Suppressor macrophage treated with lipopolysaccharide for 4 hours (primary cell): ENCODE results near the gene UBL3.

Experiments
- DNase-seq: peaks from one replicate; pipeline ENCODE4 v3.0.0-alpha.2; 2020

UBL3 gene

GRCh38 chr13:29753618-29754472, 96.6 kb downstream of the UBL3 start:
- DNase-seq, result peak; percentile 27

DNA sequence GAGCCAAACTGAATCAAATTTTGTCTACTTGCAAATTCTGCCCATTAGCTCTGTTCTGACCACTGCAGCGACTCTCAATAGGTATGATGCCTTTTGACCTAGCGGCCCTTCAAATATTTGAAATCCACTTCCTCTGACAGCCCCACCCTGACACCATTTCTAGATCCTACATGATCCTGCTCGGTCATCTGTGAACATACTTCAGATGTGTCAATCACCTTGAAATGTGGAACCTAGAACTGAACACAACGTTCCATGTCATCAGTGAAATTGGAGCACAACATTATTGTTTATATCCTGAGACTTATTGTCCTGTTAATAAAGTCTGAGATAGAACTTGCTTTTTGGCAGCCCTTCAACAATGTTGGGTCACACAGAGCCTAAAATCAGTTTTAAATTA, 98.2 kb downstream of the UBL3 start:
- no peak for DNase-seq

- DNase-seq, result no peak
These were observed 100.3 kb downstream of the UBL3 start for GRCh38 chr13:29750183-29750530.

DNA sequence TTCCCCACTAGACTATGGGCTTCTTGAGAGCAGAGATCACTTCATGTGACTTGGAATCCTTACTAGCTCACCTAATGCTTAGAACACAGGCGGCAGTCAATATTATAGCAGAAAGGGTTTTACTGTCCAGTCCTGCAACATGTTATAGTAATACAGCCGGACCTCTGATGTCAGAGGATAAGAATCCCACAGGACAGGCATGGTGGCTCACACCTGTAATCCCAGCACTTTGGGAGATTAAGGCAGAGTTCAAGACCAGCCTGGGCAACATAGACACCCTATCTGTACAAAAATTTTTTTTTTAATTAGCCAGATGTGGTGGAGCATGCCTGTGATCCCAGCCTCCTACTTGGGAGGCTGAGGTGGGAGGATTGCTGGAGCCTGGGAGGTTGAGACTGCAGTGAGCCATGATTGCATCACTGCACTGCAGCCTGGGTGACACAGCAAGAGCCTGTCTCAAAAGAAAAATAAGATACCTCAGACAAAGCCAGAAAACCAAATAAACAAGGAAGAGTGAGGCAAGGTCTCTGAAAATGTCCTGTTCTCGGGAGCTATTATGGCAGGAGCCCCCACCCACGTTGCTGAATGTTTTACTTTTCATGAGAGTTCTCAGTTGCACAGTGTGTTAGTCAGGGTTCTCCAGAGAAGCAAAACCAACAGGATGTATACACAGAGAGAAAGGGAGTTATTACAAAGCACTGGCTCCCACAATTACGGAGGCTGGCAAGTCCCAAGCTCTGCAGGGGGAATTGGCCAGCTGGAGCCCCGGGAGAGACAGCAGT, 100.8 kb downstream of the UBL3 start:
- DNase-seq, result no peak

GRCh38 chr13:29748097-29748496, 102.3 kb downstream of the UBL3 start:
- DNase-seq, result no peak

GRCh38 chr13:29746148-29746677, 104.2 kb downstream of the UBL3 start:
- no peak for DNase-seq

- no peak for DNase-seq
These were observed 104.7 kb downstream of the UBL3 start for GRCh38 chr13:29745704-29746103.

GRCh38 chr13:29743201-29743786, 107.1 kb downstream of the UBL3 start:
- DNase-seq, result no peak

GRCh38 chr13:29740961-29741360, 109.5 kb downstream of the UBL3 start:
- DNase-seq, result no peak

- no peak for DNase-seq
These were observed 113.4 kb downstream of the UBL3 start for GRCh38 chr13:29737061-29737460.

- peak; percentile 67 for DNase-seq
These were observed 117.2 kb downstream of the UBL3 start for GRCh38 chr13:29733147-29733611.

- no peak for DNase-seq
These were observed 120.2 kb downstream of the UBL3 start for GRCh38 chr13:29730253-29730652.

GRCh38 chr13:29722415-29722814, 128.0 kb downstream of the UBL3 start:
- DNase-seq, result no peak

GRCh38 chr13:29721766-29722165, 128.7 kb downstream of the UBL3 start:
- DNase-seq, result no peak

GRCh38 chr13:29718694-29719093, 131.7 kb downstream of the UBL3 start:
- DNase-seq, result no peak

GRCh38 chr13:29716493-29716892, 133.9 kb downstream of the UBL3 start:
- DNase-seq, result no peak
